Neural cell (in vitro differentiated cells): Measurements from ENCODE around the gene PIAS1. TPM values are rescaled to one million over a fixed set of nuclear protein-coding genes. Genes with fewer than 3 reads are reported as not detected.

Experiments used
- H2AFZ ChIP-seq: fragments of 200-600, 300-800 bp; sonication (generic), shearing (Covaris generic); 2 replicates; pipeline ENCODE4 v1.6.0; 2014; ENCODE audit warnings: low read depth, mild to moderate bottlenecking, antibody characterized with exemption, low read length, moderate library complexity
- H3F3A ChIP-seq: fragments of 200-600 bp; shearing (Covaris generic); 2 replicates; pipeline ENCODE4 v1.6.1; 2016; ENCODE audit warnings: mild to moderate bottlenecking, moderate library complexity, mixed read lengths, antibody characterized with exemption, low read length; ENCODE audit not compliant: insufficient read depth, poor library complexity, severe bottlenecking
- H3K27ac ChIP-seq: fragments of 200-600, 300-800 bp; sonication (generic), shearing (Covaris generic); 2 replicates; pipeline ENCODE4 v1.5.1; 2014; ENCODE audit warnings: mild to moderate bottlenecking, low read length, moderate library complexity
- H3K27me3 ChIP-seq: fragments of 300-800, 200-600 bp; sonication (generic), shearing (Covaris generic); 2 replicates; pipeline ENCODE4 v1.6.0; 2014; ENCODE audit warnings: mild to moderate bottlenecking, low read depth, low read length, moderate library complexity; ENCODE audit not compliant: insufficient read depth
- H3K36me3 ChIP-seq: fragments of 300-800, 200-600 bp; sonication (generic), shearing (Covaris generic); 2 replicates; pipeline ENCODE4 v1.5.1; 2014; ENCODE audit warnings: mild to moderate bottlenecking, antibody characterized with exemption, low read length, moderate library complexity; ENCODE audit not compliant: insufficient read depth
- H3K4me2 ChIP-seq: fragments of 300-800, 200-600 bp; sonication (generic), shearing (Covaris generic); 2 replicates; pipeline ENCODE4 v1.6.0; 2014; ENCODE audit warnings: mild to moderate bottlenecking, low read length
- H3K4me3 ChIP-seq: fragments of 300-800, 200-600 bp; sonication (generic), shearing (Covaris generic); 2 replicates; pipeline ENCODE4 v1.5.1; 2014; ENCODE audit warnings: mild to moderate bottlenecking, low read length, moderate library complexity
- H3K79me2 ChIP-seq: fragments of 200-600 bp; shearing (Covaris generic); replicated peaks from 2 replicates; pipeline ENCODE4 v1.6.0; 2014; ENCODE audit warnings: mild to moderate bottlenecking, low read length, moderate library complexity; ENCODE audit not compliant: insufficient read depth
- H3K9ac ChIP-seq: fragments of 300-800, 200-600 bp; sonication (generic), shearing (Covaris generic); 2 replicates; pipeline ENCODE4 v1.6.1; 2016; ENCODE audit warnings: mild to moderate bottlenecking, low read length, mixed read lengths
- H3K9me2 ChIP-seq: fragments of 200-600 bp; shearing (Covaris generic); 2 replicates; pipeline ENCODE4 v1.6.1; 2016; ENCODE audit warnings: mild to moderate bottlenecking, low read length, mixed read lengths; ENCODE audit not compliant: insufficient read depth
- H3K9me3 ChIP-seq: fragments of 200-600, 300-800 bp; sonication (generic), shearing (Covaris generic); 2 replicates; pipeline ENCODE4 v1.6.1; 2016; ENCODE audit warnings: mild to moderate bottlenecking, mixed run types, low read length, moderate library complexity, mixed read lengths
- H4K20me1 ChIP-seq: fragments of 200-600 bp; shearing (Covaris generic); 2 replicates; pipeline ENCODE4 v1.6.1; 2016; ENCODE audit warnings: mild to moderate bottlenecking, mixed run types; ENCODE audit not compliant: insufficient read depth
- EP300 ChIP-seq: fragments of 450-650 bp; conservative IDR thresholded peaks from 2 replicates; pipeline ENCODE4 v1.6.1; 2014; ENCODE audit warnings: antibody characterized with exemption, mild to moderate bottlenecking, moderate library complexity; ENCODE audit not compliant: poor library complexity, severe bottlenecking
- EZH2 ChIP-seq: fragments of 200-600, 300-800 bp; shearing (Covaris generic), sonication (generic); IDR thresholded peaks from 2 replicates; pipeline ENCODE4 v1.6.1; 2014; ENCODE audit warnings: antibody characterized with exemption, low read length, borderline replicate concordance, mild to moderate bottlenecking; ENCODE audit not compliant: insufficient read depth, poor library complexity, severe bottlenecking
- MXI1 ChIP-seq: fragments of 450-650 bp; conservative IDR thresholded peaks from 2 replicates; pipeline ENCODE4 v1.6.1; 2014; ENCODE audit warnings: antibody characterized with exemption, mild to moderate bottlenecking; ENCODE audit not compliant: poor library complexity, severe bottlenecking
- POLR2AphosphoS5 ChIP-seq: IDR thresholded peaks from 2 replicates; pipeline ENCODE4 v1.6.1; 2012
- RAD21 ChIP-seq: fragments of 450-650 bp; conservative IDR thresholded peaks from 2 replicates; pipeline ENCODE4 v1.6.1; 2014; ENCODE audit warnings: antibody characterized with exemption, mild to moderate bottlenecking, moderate library complexity
- REST ChIP-seq: IDR thresholded peaks from 2 replicates; pipeline ENCODE4 v1.6.1; 2012; ENCODE audit warnings: borderline replicate concordance
- SMC3 ChIP-seq: fragments of 450-650 bp; conservative IDR thresholded peaks from 2 replicates; pipeline ENCODE4 v1.6.1; 2014; ENCODE audit warnings: antibody characterized with exemption, mild to moderate bottlenecking, moderate library complexity; ENCODE audit not compliant: poor library complexity
- TAF1 ChIP-seq: IDR thresholded peaks from 2 replicates; pipeline ENCODE4 v1.6.1; 2012; ENCODE audit warnings: low read depth
- polyA plus RNA-seq: library from polyadenylated mRNA; depleted of rRNA; stranded (reverse); fragments of >200 nt; gene quantifications from 2 replicates; pipeline ENCODE4 v1.2.3, GENCODE V29; 2014
- TF ChIP-seq, protein P1 (sequence below): fragments of 450-650 bp; IDR thresholded peaks from 2 replicates; pipeline ENCODE4 v1.5.1; 2014; ENCODE audit warnings: antibody characterized with exemption, mild to moderate bottlenecking, moderate library complexity; ENCODE audit not compliant: poor library complexity, severe bottlenecking

Gene PIAS1
- polyA plus RNA-seq, 1 donor from 2014 or later: 14.3 TPM

- H3K9me2 ChIP-seq: no peaks in the 10 kb centered on the region
- no peaks in the 10 kb centered on the region for H3K36me3 ChIP-seq
- H3K4me2 ChIP-seq: no peak overlapping the region
- no peak overlapping the region for H2AFZ ChIP-seq
- no peaks in the 10 kb centered on the region for H3K79me2 ChIP-seq
- TF ChIP-seq POLR2AphosphoS5 (no peak), TAF1 (no peak), EP300 (no peak), MXI1 (no peak)
- TF ChIP-seq, protein P1, sequence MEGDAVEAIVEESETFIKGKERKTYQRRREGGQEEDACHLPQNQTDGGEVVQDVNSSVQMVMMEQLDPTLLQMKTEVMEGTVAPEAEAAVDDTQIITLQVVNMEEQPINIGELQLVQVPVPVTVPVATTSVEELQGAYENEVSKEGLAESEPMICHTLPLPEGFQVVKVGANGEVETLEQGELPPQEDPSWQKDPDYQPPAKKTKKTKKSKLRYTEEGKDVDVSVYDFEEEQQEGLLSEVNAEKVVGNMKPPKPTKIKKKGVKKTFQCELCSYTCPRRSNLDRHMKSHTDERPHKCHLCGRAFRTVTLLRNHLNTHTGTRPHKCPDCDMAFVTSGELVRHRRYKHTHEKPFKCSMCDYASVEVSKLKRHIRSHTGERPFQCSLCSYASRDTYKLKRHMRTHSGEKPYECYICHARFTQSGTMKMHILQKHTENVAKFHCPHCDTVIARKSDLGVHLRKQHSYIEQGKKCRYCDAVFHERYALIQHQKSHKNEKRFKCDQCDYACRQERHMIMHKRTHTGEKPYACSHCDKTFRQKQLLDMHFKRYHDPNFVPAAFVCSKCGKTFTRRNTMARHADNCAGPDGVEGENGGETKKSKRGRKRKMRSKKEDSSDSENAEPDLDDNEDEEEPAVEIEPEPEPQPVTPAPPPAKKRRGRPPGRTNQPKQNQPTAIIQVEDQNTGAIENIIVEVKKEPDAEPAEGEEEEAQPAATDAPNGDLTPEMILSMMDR: no peak
- H4K20me1 ChIP-seq: no peaks in the 10 kb centered on the region
- H3K4me3 ChIP-seq: no peak overlapping the region
- no peaks in the 10 kb centered on the region for H3K9me3 ChIP-seq
- no peaks in the 10 kb centered on the region for H3F3A ChIP-seq
- no peaks in the 10 kb centered on the region for H3K27me3 ChIP-seq
- no peak overlapping the region for H3K27ac ChIP-seq
- H3K9ac ChIP-seq: no peak overlapping the region
Observed at GRCh38 chr15:68192117-68192516, 138.0 kb downstream of the PIAS1 start.

DNA sequence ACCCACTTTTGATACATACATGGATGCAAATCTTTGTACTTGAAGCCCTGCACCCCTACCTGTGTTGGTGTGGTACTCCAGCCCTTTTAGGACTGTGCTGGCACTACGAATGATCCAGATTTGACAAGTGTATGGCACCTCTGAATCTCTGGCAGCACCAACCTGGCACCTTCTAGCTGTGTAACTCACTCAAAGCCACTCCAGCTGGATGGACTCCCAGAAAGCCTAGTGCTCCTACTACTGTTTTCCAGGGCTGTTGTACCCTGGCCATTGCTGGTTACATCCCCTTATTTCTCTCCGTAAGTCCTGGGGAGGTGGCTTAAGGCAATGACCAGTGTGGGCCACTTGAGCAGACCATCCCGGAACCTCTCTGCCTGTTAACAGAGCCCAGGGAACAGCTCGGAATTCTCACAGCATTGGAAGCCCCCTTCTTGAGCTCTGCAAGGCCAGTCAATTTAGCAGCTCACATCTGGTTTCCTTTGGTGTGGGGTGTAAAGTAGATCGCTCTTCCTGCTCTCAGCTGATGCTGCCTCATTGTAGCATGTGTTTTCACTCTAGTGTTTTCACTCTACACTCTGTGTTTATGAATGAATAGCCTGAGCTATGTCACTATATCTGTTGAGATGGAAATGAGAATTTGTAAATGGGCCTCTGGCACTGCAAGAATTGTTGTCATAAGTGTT, 138.8 kb downstream of the PIAS1 start:
- Histone ChIP-seq H3K36me3 (no peaks in the 10 kb centered on the region), H3K27me3 (no peaks in the 10 kb centered on the region), H3F3A (no peaks in the 10 kb centered on the region), H3K9me2 (no peaks in the 10 kb centered on the region), H3K9me3 (no peaks in the 10 kb centered on the region), H2AFZ (no peak overlapping the region), H3K27ac (no peak overlapping the region), H3K9ac (no peak overlapping the region), H3K4me3 (no peak overlapping the region), H3K79me2 (no peaks in the 10 kb centered on the region), H4K20me1 (no peaks in the 10 kb centered on the region), H3K4me2 (no peak overlapping the region)
- TF ChIP-seq EZH2 (no peak), MXI1 (no peak), EP300 (no peak), RAD21 (no peak), REST (no peak), SMC3 (no peak), TAF1 (no peak), POLR2AphosphoS5 (no peak)
- TF ChIP-seq, protein P1: no peak
